GM21619 (cell line): ENCODE results near the gene ST3GAL3.
A peak's percentile ranks its signal among the peaks of the same experiment; 100 is the strongest.

ENCODE experiments used
- ATAC-seq: cut with Tn5 transposase; IDR thresholded peaks from one replicate; pipeline ENCODE4 v1.9.1; 2021; ENCODE audit not compliant: unreplicated experiment

ST3GAL3 gene

GRCh38 chr1:43707190-43708001 is at the start of gene ST3GAL3:
Gene ST3GAL3 (plus strand): TSS chr1:43707536. CDS start chr1:43736263, 28,727 bp downstream.
- peak; percentile 90 for ATAC-seq

GRCh38 chr1:43659212-43660166 is 47.8 kb upstream of the ST3GAL3 start:
- ATAC-seq = no peak

GRCh38 chr1:43660355-43660754 is 47.0 kb upstream of the ST3GAL3 start:
- ATAC-seq = no peak

- ATAC-seq = no peak
Measured at GRCh38 chr1:43664369-43664768, 43.0 kb upstream of the ST3GAL3 start.

GRCh38 chr1:43666608-43667007 is 40.7 kb upstream of the ST3GAL3 start:
- no peak for ATAC-seq

- ATAC-seq = no peak
Measured at GRCh38 chr1:43668956-43669355, 38.4 kb upstream of the ST3GAL3 start.

GRCh38 chr1:43669878-43670277 is 37.5 kb upstream of the ST3GAL3 start:
- ATAC-seq = no peak

GRCh38 chr1:43671193-43671592 is 36.1 kb upstream of the ST3GAL3 start:
- ATAC-seq = no peak

GRCh38 chr1:43671626-43672330 is 35.6 kb upstream of the ST3GAL3 start:
- no peak for ATAC-seq

GRCh38 chr1:43673261-43673660 is 34.1 kb upstream of the ST3GAL3 start:
- ATAC-seq = no peak

GRCh38 chr1:43678940-43679339 is 28.4 kb upstream of the ST3GAL3 start:
- no peak for ATAC-seq

GRCh38 chr1:43683560-43683959 is 23.8 kb upstream of the ST3GAL3 start:
- ATAC-seq = no peak

- no peak for ATAC-seq
Measured at GRCh38 chr1:43686801-43687200, 20.5 kb upstream of the ST3GAL3 start.

GRCh38 chr1:43687301-43688108 is 19.8 kb upstream of the ST3GAL3 start:
- ATAC-seq = no peak

GRCh38 chr1:43688109-43688387 is 19.3 kb upstream of the ST3GAL3 start:
- no peak for ATAC-seq

- no peak for ATAC-seq
Measured at GRCh38 chr1:43688594-43689000, 18.7 kb upstream of the ST3GAL3 start.

GRCh38 chr1:43689289-43689688 is 18.0 kb upstream of the ST3GAL3 start:
- ATAC-seq = no peak

GRCh38 chr1:43691871-43692815 is 15.2 kb upstream of the ST3GAL3 start:
- no peak for ATAC-seq

- no peak for ATAC-seq
Measured at GRCh38 chr1:43693371-43693770, 14.0 kb upstream of the ST3GAL3 start.
